Measurements from ENCODE around the gene ABCA13. TPM values are rescaled to one million over a fixed set of nuclear protein-coding genes. Genes with fewer than 3 reads are reported as not detected.

ABCA13 gene
- total RNA-seq, 2 donors from 2014 or later, result not detected

- Histone ChIP-seq H3K27me3 (no peaks in the 10 kb centered on the region), H3K9me3 (no peaks in the 10 kb centered on the region), H3K4me3 (no peak overlapping the region), H3K36me3 (no peaks in the 10 kb centered on the region), H3K4me1 (no peaks in the 10 kb centered on the region), H3K27ac (no peak overlapping the region)
- no peak for DNase-seq (ENCODE audit: low spot score)
- TF ChIP-seq CTCF (IDR thresholded peaks at IDR 0.05), result no peak
Measured at GRCh38 chr7:48408731-48409130, 237.5 kb downstream of the ABCA13 start.

GRCh38 chr7:48411619-48412018, 240.4 kb downstream of the ABCA13 start:
- DNase-seq (ENCODE audit: low spot score), result no peak
- Histone ChIP-seq H3K27ac (no peak overlapping the region), H3K9me3 (no peaks in the 10 kb centered on the region), H3K4me1 (no peaks in the 10 kb centered on the region), H3K4me3 (no peak overlapping the region), H3K36me3 (no peaks in the 10 kb centered on the region), H3K27me3 (no peaks in the 10 kb centered on the region)
- TF ChIP-seq CTCF (IDR thresholded peaks at IDR 0.05), result no peak

- Histone ChIP-seq H3K36me3 (no peaks in the 10 kb centered on the region), H3K4me3 (no peak overlapping the region), H3K9me3 (no peaks in the 10 kb centered on the region), H3K27ac (no peak overlapping the region), H3K27me3 (no peaks in the 10 kb centered on the region), H3K4me1 (no peaks in the 10 kb centered on the region)
- no peak for DNase-seq (ENCODE audit: low spot score)
- no peak for TF ChIP-seq CTCF (IDR thresholded peaks at IDR 0.05)
Measured at GRCh38 chr7:48414011-48414732, 242.9 kb downstream of the ABCA13 start.

GRCh38 chr7:48416327-48416908, 245.2 kb downstream of the ABCA13 start:
- Histone ChIP-seq H3K4me3 (no peak overlapping the region), H3K9me3 (no peaks in the 10 kb centered on the region), H3K27ac (no peak overlapping the region), H3K4me1 (no peaks in the 10 kb centered on the region), H3K36me3 (no peaks in the 10 kb centered on the region), H3K27me3 (no peaks in the 10 kb centered on the region)
- no peak for DNase-seq (ENCODE audit: low spot score)
- TF ChIP-seq CTCF (IDR thresholded peaks at IDR 0.05), result no peak

- no peak for TF ChIP-seq CTCF (IDR thresholded peaks at IDR 0.05)
- no peaks in the 10 kb centered on the region for H3K9me3 ChIP-seq
- no peaks in the 10 kb centered on the region for H3K36me3 ChIP-seq
- no peaks in the 10 kb centered on the region for H3K4me1 ChIP-seq
- H3K4me3 ChIP-seq, result no peak overlapping the region
- no peak for DNase-seq (ENCODE audit: low spot score)
- no peak overlapping the region for H3K27ac ChIP-seq
- no peaks in the 10 kb centered on the region for H3K27me3 ChIP-seq
Measured at GRCh38 chr7:48419401-48419800, 248.1 kb downstream of the ABCA13 start.

All from right atrium auricular region (tissue), 2 donors.